Activated naive CD8-positive, alpha-beta T cell treated with anti-CD3 and anti-CD28 coated beads for 36 hours (primary cell): ENCODE measurements around the gene LUZP1. TPM values are rescaled to one million over a fixed set of nuclear protein-coding genes. Genes with fewer than 3 reads are reported as not detected.
A peak's percentile ranks its signal among the peaks of the same experiment; 100 is the strongest.

Source experiments
- DNase-seq: peaks from one replicate; pipeline ENCODE4 v3.0.0; 2021
- H3K27ac Mint-ChIP-seq: one replicate; pipeline ENCODE4 v1.8.0; 2022; ENCODE audit warnings: mild to moderate bottlenecking, moderate library complexity, mixed read lengths
- H3K27me3 Mint-ChIP-seq: one replicate; pipeline ENCODE4 v1.8.0; 2022; ENCODE audit warnings: mild to moderate bottlenecking, mixed read lengths
- H3K36me3 Mint-ChIP-seq: one replicate; pipeline ENCODE4 v1.8.0; 2021; ENCODE audit warnings: mild to moderate bottlenecking, mixed read lengths
- H3K4me1 Mint-ChIP-seq: one replicate; pipeline ENCODE4 v1.8.0; 2021; ENCODE audit warnings: mixed read lengths
- H3K4me3 Mint-ChIP-seq: one replicate; pipeline ENCODE4 v1.8.0; 2022; ENCODE audit warnings: mild to moderate bottlenecking, moderate library complexity, mixed read lengths
- H3K9me3 Mint-ChIP-seq: one replicate; pipeline ENCODE4 v1.8.0; 2022; ENCODE audit warnings: mixed read lengths
- total RNA-seq, 2 experiments: library from RNA; stranded (reverse); gene quantifications; one replicate each; pipeline ENCODE4 v1.2.3, GENCODE V29; 2021

LUZP1 gene
- total RNA-seq, 2 experiments from 2014 or later: 18.4 to 20.1 TPM

GRCh38 chr1:23149114-23149513 is 19.5 kb downstream of the LUZP1 start:
- Mint-ChIP-seq H3K27me3 (no peaks in the 10 kb centered on the region), H3K36me3 (peaks cover 6% of the 10 kb centered on the region), H3K4me3 (no peak overlapping the region), H3K27ac (peak overlapping the region; percentile 69), H3K9me3 (no peaks in the 10 kb centered on the region), H3K4me1 (peaks cover 27% of the 10 kb centered on the region)
- DNase-seq: no peak

- no peaks in the 10 kb centered on the region for H3K9me3 Mint-ChIP-seq
- peak overlapping the region; percentile 22 for H3K4me3 Mint-ChIP-seq
- H3K36me3 Mint-ChIP-seq: peaks cover 3% of the 10 kb centered on the region
- H3K4me1 Mint-ChIP-seq: peaks cover 28% of the 10 kb centered on the region
- peak overlapping the region; percentile 80 for H3K27ac Mint-ChIP-seq
- no peak for DNase-seq
- no peaks in the 10 kb centered on the region for H3K27me3 Mint-ChIP-seq
Measured at GRCh38 chr1:23148084-23148483, 20.6 kb downstream of the LUZP1 start.

GRCh38 chr1:23140940-23141596 is 27.6 kb downstream of the LUZP1 start:
- no peaks in the 10 kb centered on the region for H3K9me3 Mint-ChIP-seq
- no peaks in the 10 kb centered on the region for H3K27me3 Mint-ChIP-seq
- no peak overlapping the region for H3K27ac Mint-ChIP-seq
- DNase-seq: no peak
- no peak overlapping the region for H3K4me3 Mint-ChIP-seq
- peaks cover 13% of the 10 kb centered on the region for H3K4me1 Mint-ChIP-seq
- H3K36me3 Mint-ChIP-seq: peaks cover 5% of the 10 kb centered on the region

- Mint-ChIP-seq H3K27me3 (no peaks in the 10 kb centered on the region), H3K9me3 (peaks cover 1% of the 10 kb centered on the region), H3K36me3 (peaks cover 7% of the 10 kb centered on the region), H3K27ac (no peak overlapping the region), H3K4me3 (no peak overlapping the region), H3K4me1 (peaks cover 17% of the 10 kb centered on the region)
- DNase-seq: no peak
Measured at GRCh38 chr1:23135268-23135667, 33.4 kb downstream of the LUZP1 start.

GRCh38 chr1:23134055-23134454 is 34.6 kb downstream of the LUZP1 start:
- Mint-ChIP-seq H3K9me3 (peaks cover 1% of the 10 kb centered on the region), H3K36me3 (peaks cover 10% of the 10 kb centered on the region), H3K4me1 (peaks cover 16% of the 10 kb centered on the region), H3K27ac (no peak overlapping the region), H3K4me3 (no peak overlapping the region), H3K27me3 (no peaks in the 10 kb centered on the region)
- DNase-seq: no peak

GRCh38 chr1:23133587-23133986 is 35.1 kb downstream of the LUZP1 start:
- Mint-ChIP-seq H3K9me3 (peaks cover 1% of the 10 kb centered on the region), H3K27ac (no peak overlapping the region), H3K27me3 (no peaks in the 10 kb centered on the region), H3K4me1 (peaks cover 15% of the 10 kb centered on the region), H3K4me3 (no peak overlapping the region), H3K36me3 (peaks cover 10% of the 10 kb centered on the region)
- DNase-seq: no peak

GRCh38 chr1:23132033-23132432 is 36.6 kb downstream of the LUZP1 start:
- Mint-ChIP-seq H3K4me3 (no peak overlapping the region), H3K36me3 (peaks cover 8% of the 10 kb centered on the region), H3K9me3 (peaks cover 1% of the 10 kb centered on the region), H3K27me3 (no peaks in the 10 kb centered on the region), H3K27ac (no peak overlapping the region), H3K4me1 (peaks cover 15% of the 10 kb centered on the region)
- DNase-seq: no peak

- H3K4me1 Mint-ChIP-seq: peaks cover 34% of the 10 kb centered on the region
- no peaks in the 10 kb centered on the region for H3K27me3 Mint-ChIP-seq
- H3K27ac Mint-ChIP-seq: no peak overlapping the region
- H3K36me3 Mint-ChIP-seq: peaks cover 5% of the 10 kb centered on the region
- no peak for DNase-seq
- no peak overlapping the region for H3K4me3 Mint-ChIP-seq
- H3K9me3 Mint-ChIP-seq: peaks cover 1% of the 10 kb centered on the region
Measured at GRCh38 chr1:23129846-23130245, 38.8 kb downstream of the LUZP1 start.

- Mint-ChIP-seq H3K4me3 (no peak overlapping the region), H3K4me1 (peaks cover 38% of the 10 kb centered on the region), H3K27ac (no peak overlapping the region), H3K36me3 (peaks cover 5% of the 10 kb centered on the region), H3K9me3 (peaks cover 1% of the 10 kb centered on the region), H3K27me3 (no peaks in the 10 kb centered on the region)
- no peak for DNase-seq
Measured at GRCh38 chr1:23126801-23127200, 41.9 kb downstream of the LUZP1 start.

- H3K9me3 Mint-ChIP-seq: peaks cover 1% of the 10 kb centered on the region
- H3K36me3 Mint-ChIP-seq: peaks cover 4% of the 10 kb centered on the region
- DNase-seq: no peak
- peaks cover 38% of the 10 kb centered on the region for H3K4me1 Mint-ChIP-seq
- no peak overlapping the region for H3K27ac Mint-ChIP-seq
- H3K4me3 Mint-ChIP-seq: no peak overlapping the region
- no peaks in the 10 kb centered on the region for H3K27me3 Mint-ChIP-seq
Measured at GRCh38 chr1:23126200-23126599, 42.5 kb downstream of the LUZP1 start.

GRCh38 chr1:23125489-23125888 is 43.2 kb downstream of the LUZP1 start:
- no peak overlapping the region for H3K27ac Mint-ChIP-seq
- no peaks in the 10 kb centered on the region for H3K9me3 Mint-ChIP-seq
- no peak overlapping the region for H3K4me3 Mint-ChIP-seq
- DNase-seq: no peak
- peaks cover 39% of the 10 kb centered on the region for H3K4me1 Mint-ChIP-seq
- H3K27me3 Mint-ChIP-seq: no peaks in the 10 kb centered on the region
- peaks cover 3% of the 10 kb centered on the region for H3K36me3 Mint-ChIP-seq

- no peak for DNase-seq
- Mint-ChIP-seq H3K27me3 (no peaks in the 10 kb centered on the region), H3K27ac (peak overlapping the region; percentile 21), H3K4me1 (peaks cover 43% of the 10 kb centered on the region), H3K4me3 (no peak overlapping the region), H3K36me3 (peaks cover under 1% of the 10 kb centered on the region), H3K9me3 (no peaks in the 10 kb centered on the region)
Measured at GRCh38 chr1:23124259-23125026, 44.2 kb downstream of the LUZP1 start.

GRCh38 chr1:23123528-23123927 is 45.1 kb downstream of the LUZP1 start:
- no peak for DNase-seq
- no peak overlapping the region for H3K27ac Mint-ChIP-seq
- H3K36me3 Mint-ChIP-seq: no peaks in the 10 kb centered on the region
- peaks cover 52% of the 10 kb centered on the region for H3K4me1 Mint-ChIP-seq
- no peak overlapping the region for H3K4me3 Mint-ChIP-seq
- H3K9me3 Mint-ChIP-seq: no peaks in the 10 kb centered on the region
- H3K27me3 Mint-ChIP-seq: no peaks in the 10 kb centered on the region

GRCh38 chr1:23122796-23123195 is 45.9 kb downstream of the LUZP1 start:
- Mint-ChIP-seq H3K4me3 (no peak overlapping the region), H3K27me3 (no peaks in the 10 kb centered on the region), H3K9me3 (no peaks in the 10 kb centered on the region), H3K36me3 (no peaks in the 10 kb centered on the region), H3K27ac (no peak overlapping the region), H3K4me1 (peaks cover 54% of the 10 kb centered on the region)
- no peak for DNase-seq

- no peaks in the 10 kb centered on the region for H3K36me3 Mint-ChIP-seq
- H3K4me3 Mint-ChIP-seq: no peak overlapping the region
- no peak overlapping the region for H3K27ac Mint-ChIP-seq
- H3K9me3 Mint-ChIP-seq: no peaks in the 10 kb centered on the region
- H3K27me3 Mint-ChIP-seq: no peaks in the 10 kb centered on the region
- peaks cover 57% of the 10 kb centered on the region for H3K4me1 Mint-ChIP-seq
- DNase-seq: no peak
Measured at GRCh38 chr1:23122023-23122748, 46.5 kb downstream of the LUZP1 start.
